ENCODE data around the gene YIPF4. TPM values are rescaled to one million over a fixed set of nuclear protein-coding genes. Genes with fewer than 3 reads are reported as not detected.
"Not testable (repeated sequence)": the region's sequence is repeated elsewhere in the genome, so short reads cannot be mapped to it uniquely, and the experiment has no call there.

The YIPF4 gene
- total RNA-seq, 1 experiment from 2014 or later = 23.0 TPM

- no peak overlapping the region for H3K4me3 Mint-ChIP-seq
- TF ChIP-seq NR1H2 (CRISPR knock-in tag; IDR thresholded peaks at IDR 0.05) (no peak), TEAD1 (CRISPR knock-in tag; IDR thresholded peaks at IDR 0.05) (no peak), IRF2 (CRISPR knock-in tag; IDR thresholded peaks at IDR 0.05; ENCODE audit: borderline replicate concordance, low read depth) (no peak), ZNF512 (CRISPR knock-in tag; IDR thresholded peaks at IDR 0.05; ENCODE audit: borderline replicate concordance) (no peak), NFE2L1 (CRISPR knock-in tag; IDR thresholded peaks at IDR 0.05) (no peak), ZNF532 (CRISPR knock-in tag; IDR thresholded peaks at IDR 0.05; ENCODE audit: borderline replicate concordance) (no peak), EMX1 (CRISPR knock-in tag; IDR thresholded peaks at IDR 0.05) (no peak), FOXJ3 (CRISPR knock-in tag; IDR thresholded peaks at IDR 0.05; ENCODE audit: borderline replicate concordance) (no peak), GABPB1 (CRISPR knock-in tag; IDR thresholded peaks at IDR 0.05) (no peak), SOX15 (CRISPR knock-in tag; IDR thresholded peaks at IDR 0.05) (no peak), FOXK1 (CRISPR knock-in tag; IDR thresholded peaks at IDR 0.05) (no peak), HMGXB4 (CRISPR knock-in tag; IDR thresholded peaks at IDR 0.05) (no peak)
- no peaks in the 10 kb centered on the region; the same call in 1 of the 2 replicates for H3K27me3 Mint-ChIP-seq (ENCODE audit: low read depth)
- H3K4me1 Mint-ChIP-seq = no peaks in the 10 kb centered on the region
- no peak overlapping the region for H3K27ac Mint-ChIP-seq
- no peak for ATAC-seq
- DNase-seq (ENCODE audit: low spot score) = no peak
- ChIA-PET CTCF (no interaction called here), POLR2A (no interaction called here)
- H3K36me3 Mint-ChIP-seq = no peaks in the 10 kb centered on the region
- H3K9me3 Mint-ChIP-seq = no peaks in the 10 kb centered on the region
Observed at GRCh38 chr2:32342801-32343200, 65.1 kb downstream of the YIPF4 start.

DNA sequence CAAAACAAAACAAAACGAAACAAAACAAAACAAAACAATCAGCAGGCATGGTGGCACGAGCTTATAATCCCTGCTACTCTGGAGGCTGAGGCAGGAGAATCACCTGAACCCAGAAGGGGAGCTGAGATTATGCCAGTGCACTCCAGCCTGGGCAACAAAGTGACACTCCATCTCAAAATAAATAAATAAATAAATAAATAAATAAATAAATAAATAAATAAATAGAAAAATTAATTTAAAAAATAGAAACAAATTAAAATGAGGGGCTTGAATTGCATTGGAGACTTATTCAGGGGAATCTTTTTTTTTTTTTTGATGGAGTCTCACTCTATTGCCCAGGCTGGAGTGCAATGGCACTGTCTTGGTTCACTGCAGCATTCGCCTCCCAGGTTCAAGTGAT, 73.1 kb downstream of the YIPF4 start:
- ATAC-seq; H3K9me3 Mint-ChIP-seq; H3K4me3 Mint-ChIP-seq; H3K4me1 Mint-ChIP-seq; H3K36me3 Mint-ChIP-seq; DNase-seq (ENCODE audit: low spot score); POLR2A ChIA-PET; H3K27me3 Mint-ChIP-seq (ENCODE audit: low read depth); H3K27ac Mint-ChIP-seq; CTCF ChIA-PET: not testable (repeated sequence)

GRCh38 chr2:32355976-32356680, 78.4 kb downstream of the YIPF4 start:
- H3K36me3 Mint-ChIP-seq = peaks cover 7% of the 10 kb centered on the region; the same call in 1 of the 2 replicates
- peak overlapping the region; percentile 84 for H3K4me3 Mint-ChIP-seq
- H3K4me1 Mint-ChIP-seq = peaks cover 30% of the 10 kb centered on the region
- DNase-seq (ENCODE audit: low spot score) (no peak), ATAC-seq (peak; percentile 16; the same call in 1 of the 2 replicates)
- no peaks in the 10 kb centered on the region for H3K9me3 Mint-ChIP-seq
- ChIA-PET CTCF (no interaction called here), POLR2A (interaction anchor here (0.5 to 1.2 kb wide), 2 partner anchors 102 to 316 kb away, joined by 3 to 5 read pairs; partner anchors contain the start of gene DPY30)
- H3K27ac Mint-ChIP-seq = peak overlapping the region; percentile 98
- H3K27me3 Mint-ChIP-seq (ENCODE audit: low read depth) = no peaks in the 10 kb centered on the region
- TF ChIP-seq, protein P1, sequence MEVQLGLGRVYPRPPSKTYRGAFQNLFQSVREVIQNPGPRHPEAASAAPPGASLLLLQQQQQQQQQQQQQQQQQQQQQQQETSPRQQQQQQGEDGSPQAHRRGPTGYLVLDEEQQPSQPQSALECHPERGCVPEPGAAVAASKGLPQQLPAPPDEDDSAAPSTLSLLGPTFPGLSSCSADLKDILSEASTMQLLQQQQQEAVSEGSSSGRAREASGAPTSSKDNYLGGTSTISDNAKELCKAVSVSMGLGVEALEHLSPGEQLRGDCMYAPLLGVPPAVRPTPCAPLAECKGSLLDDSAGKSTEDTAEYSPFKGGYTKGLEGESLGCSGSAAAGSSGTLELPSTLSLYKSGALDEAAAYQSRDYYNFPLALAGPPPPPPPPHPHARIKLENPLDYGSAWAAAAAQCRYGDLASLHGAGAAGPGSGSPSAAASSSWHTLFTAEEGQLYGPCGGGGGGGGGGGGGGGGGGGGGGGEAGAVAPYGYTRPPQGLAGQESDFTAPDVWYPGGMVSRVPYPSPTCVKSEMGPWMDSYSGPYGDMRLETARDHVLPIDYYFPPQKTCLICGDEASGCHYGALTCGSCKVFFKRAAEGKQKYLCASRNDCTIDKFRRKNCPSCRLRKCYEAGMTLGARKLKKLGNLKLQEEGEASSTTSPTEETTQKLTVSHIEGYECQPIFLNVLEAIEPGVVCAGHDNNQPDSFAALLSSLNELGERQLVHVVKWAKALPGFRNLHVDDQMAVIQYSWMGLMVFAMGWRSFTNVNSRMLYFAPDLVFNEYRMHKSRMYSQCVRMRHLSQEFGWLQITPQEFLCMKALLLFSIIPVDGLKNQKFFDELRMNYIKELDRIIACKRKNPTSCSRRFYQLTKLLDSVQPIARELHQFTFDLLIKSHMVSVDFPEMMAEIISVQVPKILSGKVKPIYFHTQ (CRISPR knock-in tag; IDR thresholded peaks at IDR 0.05) = no peak
- TF ChIP-seq, protein P2, sequence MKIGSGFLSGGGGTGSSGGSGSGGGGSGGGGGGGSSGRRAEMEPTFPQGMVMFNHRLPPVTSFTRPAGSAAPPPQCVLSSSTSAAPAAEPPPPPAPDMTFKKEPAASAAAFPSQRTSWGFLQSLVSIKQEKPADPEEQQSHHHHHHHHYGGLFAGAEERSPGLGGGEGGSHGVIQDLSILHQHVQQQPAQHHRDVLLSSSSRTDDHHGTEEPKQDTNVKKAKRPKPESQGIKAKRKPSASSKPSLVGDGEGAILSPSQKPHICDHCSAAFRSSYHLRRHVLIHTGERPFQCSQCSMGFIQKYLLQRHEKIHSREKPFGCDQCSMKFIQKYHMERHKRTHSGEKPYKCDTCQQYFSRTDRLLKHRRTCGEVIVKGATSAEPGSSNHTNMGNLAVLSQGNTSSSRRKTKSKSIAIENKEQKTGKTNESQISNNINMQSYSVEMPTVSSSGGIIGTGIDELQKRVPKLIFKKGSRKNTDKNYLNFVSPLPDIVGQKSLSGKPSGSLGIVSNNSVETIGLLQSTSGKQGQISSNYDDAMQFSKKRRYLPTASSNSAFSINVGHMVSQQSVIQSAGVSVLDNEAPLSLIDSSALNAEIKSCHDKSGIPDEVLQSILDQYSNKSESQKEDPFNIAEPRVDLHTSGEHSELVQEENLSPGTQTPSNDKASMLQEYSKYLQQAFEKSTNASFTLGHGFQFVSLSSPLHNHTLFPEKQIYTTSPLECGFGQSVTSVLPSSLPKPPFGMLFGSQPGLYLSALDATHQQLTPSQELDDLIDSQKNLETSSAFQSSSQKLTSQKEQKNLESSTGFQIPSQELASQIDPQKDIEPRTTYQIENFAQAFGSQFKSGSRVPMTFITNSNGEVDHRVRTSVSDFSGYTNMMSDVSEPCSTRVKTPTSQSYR (CRISPR knock-in tag; IDR thresholded peaks at IDR 0.05) = no peak
- no peak for TF ChIP-seq GTF2I (CRISPR knock-in tag; conservative IDR thresholded peaks at IDR 0.05)
